Skin epidermis (tissue), 12 donors: ENCODE results near the gene CDK15.

Source experiments
- H3K27ac ChIP-seq, 21 experiments: fragments of 200-600 bp; sonication (generic) in 11 of 21; one replicate each; pipeline ENCODE4 v1.5.0; 2020; ENCODE audit warnings: mild to moderate bottlenecking in 3 of 21, inconsistent platforms in 2 of 21, moderate library complexity in 2 of 21
- H3K4me3 ChIP-seq, 7 experiments: fragments of 200-600 bp; sonication (generic) in 2 of 7; one replicate each; pipeline ENCODE4 v1.5.0; 2020; ENCODE audit warnings: inconsistent platforms in 2 of 7, mild to moderate bottlenecking in 2 of 7, moderate library complexity in 1 of 7

CDK15 gene

GRCh38 chr2:201855356-201855755 lies 49.0 kb downstream of the CDK15 start:
- H3K27ac ChIP-seq, result peak overlapping the region in 4 of 21 experiments; percentile 5 to 69 (median 54)
- H3K4me3 ChIP-seq, result no peak overlapping the region

- Histone ChIP-seq H3K4me3 (no peak overlapping the region), H3K27ac (no peak overlapping the region)
These were observed 51.0 kb downstream of the CDK15 start for GRCh38 chr2:201857326-201857725.

- Histone ChIP-seq H3K4me3 (no peak overlapping the region), H3K27ac (peak overlapping the region in 1 of 21 experiments; percentile 2)
These were observed 52.2 kb downstream of the CDK15 start for GRCh38 chr2:201858281-201859184.

- Histone ChIP-seq H3K27ac (no peak overlapping the region), H3K4me3 (no peak overlapping the region)
These were observed 53.6 kb downstream of the CDK15 start for GRCh38 chr2:201859949-201860348.

GRCh38 chr2:201860636-201861066 lies 54.3 kb downstream of the CDK15 start:
- Histone ChIP-seq H3K4me3 (no peak overlapping the region), H3K27ac (no peak overlapping the region)

- no peak overlapping the region for H3K4me3 ChIP-seq
- H3K27ac ChIP-seq, result no peak overlapping the region
These were observed 56.5 kb downstream of the CDK15 start for GRCh38 chr2:201862843-201863242.

GRCh38 chr2:201866643-201867473 lies 60.5 kb downstream of the CDK15 start:
- Histone ChIP-seq H3K27ac (no peak overlapping the region), H3K4me3 (no peak overlapping the region)

GRCh38 chr2:201871471-201871870 lies 65.1 kb downstream of the CDK15 start:
- Histone ChIP-seq H3K27ac (no peak overlapping the region), H3K4me3 (no peak overlapping the region)

- Histone ChIP-seq H3K4me3 (no peak overlapping the region), H3K27ac (no peak overlapping the region)
These were observed 66.3 kb downstream of the CDK15 start for GRCh38 chr2:201872591-201872990.

GRCh38 chr2:201879996-201880395 lies 73.7 kb downstream of the CDK15 start:
- Histone ChIP-seq H3K27ac (no peak overlapping the region), H3K4me3 (no peak overlapping the region)

GRCh38 chr2:201880579-201880978 lies 74.2 kb downstream of the CDK15 start:
- Histone ChIP-seq H3K27ac (peak overlapping the region in 3 of 21 experiments; percentile 3 to 57 (median 21)), H3K4me3 (no peak overlapping the region)

GRCh38 chr2:201880993-201881611 lies 74.8 kb downstream of the CDK15 start:
- Histone ChIP-seq H3K4me3 (no peak overlapping the region), H3K27ac (peak overlapping the region in 3 of 21 experiments; percentile 3 to 57 (median 21))

- Histone ChIP-seq H3K27ac (no peak overlapping the region), H3K4me3 (no peak overlapping the region)
These were observed 75.4 kb downstream of the CDK15 start for GRCh38 chr2:201881741-201882140.

GRCh38 chr2:201882353-201883090 lies 76.2 kb downstream of the CDK15 start:
- H3K4me3 ChIP-seq, result no peak overlapping the region

GRCh38 chr2:201883606-201884369 lies 77.5 kb downstream of the CDK15 start:
- Histone ChIP-seq H3K27ac (no peak overlapping the region), H3K4me3 (no peak overlapping the region)

More at GRCh38 chr2:201882353-201883090, 76.2 kb downstream of the CDK15 start:
- H3K27ac ChIP-seq, result no peak overlapping the region

GRCh38 chr2:201886504-201886903 lies 80.2 kb downstream of the CDK15 start:
- no peak overlapping the region for H3K4me3 ChIP-seq
- no peak overlapping the region for H3K27ac ChIP-seq

GRCh38 chr2:201887773-201888425 lies 81.6 kb downstream of the CDK15 start:
- H3K4me3 ChIP-seq, result peak overlapping the region in 2 of 7 experiments; percentile 8 to 9
- H3K27ac ChIP-seq, result peak overlapping the region in 2 of 21 experiments; percentile 2 to 17

GRCh38 chr2:201888426-201888800 lies 82.1 kb downstream of the CDK15 start:
- Histone ChIP-seq H3K4me3 (peak overlapping the region in 2 of 7 experiments; percentile 8 to 9), H3K27ac (peak overlapping the region in 1 of 21 experiments; percentile 2)
